Esophagus muscularis mucosa (tissue), 4 donors: ENCODE data around the gene OR56A5. TPM values are rescaled to one million over a fixed set of nuclear protein-coding genes. Genes with fewer than 3 reads are reported as not detected.

Source experiments
- DNase-seq: peaks from one replicate; pipeline ENCODE4 v3.0.0-alpha.2; 2017; ENCODE audit errors: extremely low spot score
- H3K27ac ChIP-seq, 4 donors: fragments of 200-600 bp; sonication (generic); replicated peaks in 1 of 4; 1 replicate in 3 of 4; 2 replicates in 1 of 4; pipeline ENCODE4 v1.5.1; 2016 to 2019; ENCODE audit warnings: mild to moderate bottlenecking in 1 of 4
- H3K27me3 ChIP-seq, 4 donors: fragments of 200-600 bp; sonication (generic); one replicate each; pipeline versions ENCODE4 v1.5.1 to v1.6.0; 2016 to 2019
- H3K36me3 ChIP-seq, 4 donors: fragments of 200-600 bp; sonication (generic); one replicate each; pipeline ENCODE4 v1.5.1; 2016 to 2019
- H3K4me1 ChIP-seq, 4 donors: fragments of 200-600 bp; sonication (generic); one replicate each; pipeline ENCODE4 v1.5.1; 2016 to 2019
- H3K4me3 ChIP-seq, 4 donors: fragments of 200-600 bp; sonication (generic); 1 replicate in 2 of 4; 2 replicates in 2 of 4; pipeline ENCODE4 v1.5.1; 2016 to 2019; ENCODE audit warnings: mild to moderate bottlenecking in 4 of 4, moderate library complexity in 1 of 4
- H3K9me3 ChIP-seq, 4 donors: fragments of 200-600 bp; sonication (generic); 1 replicate in 3 of 4; 2 replicates in 1 of 4; pipeline ENCODE4 v1.5.1; 2016 to 2019
- CTCF ChIP-seq, 3 experiments: fragments of 200-600 bp in 2 of 3; fragments of 450-650 bp in 1 of 3; sonication (generic) in 2 of 3; IDR thresholded peaks; one replicate each; pipeline ENCODE4 v1.5.1; 2017 to 2019; ENCODE audit warnings: antibody characterized with exemption in 3 of 3, mild to moderate bottlenecking in 2 of 3, moderate library complexity in 1 of 3
- EP300 ChIP-seq: sonication (generic); formaldehyde crosslinking; IDR thresholded peaks from one replicate; pipeline ENCODE4 v1.6.1; 2017; ENCODE audit warnings: antibody characterized with exemption
- POLR2A ChIP-seq: fragments of 450-650 bp; IDR thresholded peaks from one replicate; pipeline ENCODE4 v1.6.1; 2017; ENCODE audit warnings: antibody characterized with exemption, moderate library complexity, mild to moderate bottlenecking, low read depth
- POLR2AphosphoS5 ChIP-seq, 2 donors: sonication (generic); formaldehyde crosslinking; IDR thresholded peaks; one replicate each; pipeline ENCODE4 v1.6.1; 2017; ENCODE audit warnings: antibody characterized with exemption in 2 of 2
- WGBS: methylation state at CpG from one replicate; pipeline ENCODE4 v1.1.5; 2018; 5-methylcytosine and 5-hydroxymethylcytosine counted together
- intact Hi-C: fragments of 100-400 bp; cut with DNase I; formaldehyde crosslinking; loops from one replicate; pipeline ENCODE4 v1.15.1; 2023
- total RNA-seq, 4 donors: library from RNA; depleted of rRNA; stranded (reverse); fragments of >200 nt; gene quantifications; one replicate each; pipeline versions ENCODE4 v1.1.0 to v1.2.1, GENCODE V29; 2016

OR56A5 gene
- total RNA-seq: not detected

DNA sequence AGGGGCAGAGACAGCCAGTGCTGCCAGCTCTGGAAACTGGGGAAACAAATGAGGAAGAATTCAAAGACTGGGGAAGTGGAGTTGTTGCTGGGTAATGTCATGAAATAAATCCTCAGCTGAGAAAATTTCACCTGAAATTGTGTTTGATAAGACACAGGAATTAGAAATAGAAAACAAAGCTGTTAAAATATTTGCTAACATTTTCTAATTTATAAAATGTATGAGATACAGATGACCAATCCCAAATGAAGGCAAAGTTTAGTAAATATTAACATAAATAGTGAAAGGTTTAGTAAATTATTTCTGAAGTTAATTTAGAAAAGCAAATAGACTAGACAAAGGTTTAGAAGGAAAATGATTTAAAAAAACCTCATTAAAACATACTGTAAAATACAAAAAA lies at the start of gene OR56A5:
Gene OR56A5 (minus strand): TSS at position 101 of the 400 bp plus-strand sequence. CDS start 0 bp downstream, at position 101.
- H3K27ac ChIP-seq: no peak within 1 kb of the TSS
- no peaks in the 10 kb centered on the region for H3K27me3 ChIP-seq
- TF ChIP-seq EP300 (no peak), POLR2A (no peak), POLR2AphosphoS5 (IDR thresholded peaks at IDR 0.05) (no peak), CTCF (IDR thresholded peaks at IDR 0.05) (no peak)
- H3K4me1 ChIP-seq: no peaks in the 10 kb centered on the region
- H3K36me3 ChIP-seq: no peaks in the 10 kb centered on the region
- no peak for DNase-seq
- H3K4me3 ChIP-seq: no peak within 1 kb of the TSS
- intact Hi-C loops: no loop called here
- peaks cover 0 to 7% (median 4%) of the 10 kb centered on the region in 4 donors for H3K9me3 ChIP-seq

GRCh38 chr11:6013042-6013441 lies 44.7 kb upstream of the OR56A5 start:
- Histone ChIP-seq H3K4me1 (no peaks in the 10 kb centered on the region), H3K4me3 (no peak overlapping the region), H3K27me3 (peaks cover 0 to 23% (median 0%) of the 10 kb centered on the region in 4 donors), H3K36me3 (no peaks in the 10 kb centered on the region), H3K27ac (no peak overlapping the region), H3K9me3 (peaks cover 0 to 11% (median 7%) of the 10 kb centered on the region in 4 donors)
- TF ChIP-seq CTCF (IDR thresholded peaks at IDR 0.05) (no peak), POLR2AphosphoS5 (IDR thresholded peaks at IDR 0.05) (no peak), POLR2A (no peak), EP300 (no peak)
- DNase-seq: no peak
- intact Hi-C loops: no loop called here
- whole genome bisulfite sequencing: 100% methylated on average over 3 of the region's 3 CpGs

- peaks cover 0 to 23% (median 0%) of the 10 kb centered on the region in 4 donors for H3K27me3 ChIP-seq
- TF ChIP-seq EP300 (no peak), CTCF (IDR thresholded peaks at IDR 0.05) (no peak)
- H3K4me1 ChIP-seq: no peaks in the 10 kb centered on the region
- H3K4me3 ChIP-seq: no peak overlapping the region
- H3K27ac ChIP-seq: no peak overlapping the region
- 88% methylated on average over 4 of the region's 4 CpGs for WGBS
- intact Hi-C loops: no loop called here
- no peaks in the 10 kb centered on the region for H3K36me3 ChIP-seq
- DNase-seq: no peak
- H3K9me3 ChIP-seq: peaks cover 0 to 9% (median 6%) of the 10 kb centered on the region in 4 donors
Measured at GRCh38 chr11:6012035-6012668, 43.9 kb upstream of the OR56A5 start.

DNA sequence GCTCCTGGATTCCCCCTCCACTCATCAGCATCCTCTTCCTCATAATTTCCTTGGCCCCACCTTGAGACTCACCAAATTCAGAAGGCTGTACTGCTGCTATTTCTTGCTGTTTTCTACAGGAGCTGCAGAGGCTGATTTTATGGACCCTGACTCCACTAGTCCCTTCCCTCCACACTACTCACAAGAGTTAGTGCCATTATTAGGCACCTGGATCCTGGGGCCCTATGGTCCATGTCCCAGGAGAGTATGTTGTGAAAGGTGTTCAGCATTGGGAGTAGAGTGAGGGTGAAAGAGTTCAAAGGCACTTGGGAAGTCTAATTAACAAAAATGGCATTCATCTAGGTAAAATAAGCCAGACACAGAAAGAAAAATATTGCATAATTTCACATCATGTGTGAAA lies 38.6 kb upstream of the OR56A5 start, which contains the start of gene OR56A4:
Gene OR56A4 (minus strand): TSS at position 101 of the 400 bp plus-strand sequence. CDS start 3,954 bp downstream, outside the sequence.
- intact Hi-C loops: no loop called here
- Histone ChIP-seq H3K27me3 (peaks cover 0 to 5% (median 0%) of the 10 kb centered on the region in 4 donors), H3K9me3 (no peaks in the 10 kb centered on the region), H3K36me3 (no peaks in the 10 kb centered on the region), H3K27ac (no peak within 1 kb of the TSS), H3K4me3 (no peak within 1 kb of the TSS), H3K4me1 (no peaks in the 10 kb centered on the region)
- TF ChIP-seq CTCF (IDR thresholded peaks at IDR 0.05) (no peak), EP300 (no peak), POLR2A (no peak), POLR2AphosphoS5 (IDR thresholded peaks at IDR 0.05) (no peak)
- DNase-seq: no peak

DNA sequence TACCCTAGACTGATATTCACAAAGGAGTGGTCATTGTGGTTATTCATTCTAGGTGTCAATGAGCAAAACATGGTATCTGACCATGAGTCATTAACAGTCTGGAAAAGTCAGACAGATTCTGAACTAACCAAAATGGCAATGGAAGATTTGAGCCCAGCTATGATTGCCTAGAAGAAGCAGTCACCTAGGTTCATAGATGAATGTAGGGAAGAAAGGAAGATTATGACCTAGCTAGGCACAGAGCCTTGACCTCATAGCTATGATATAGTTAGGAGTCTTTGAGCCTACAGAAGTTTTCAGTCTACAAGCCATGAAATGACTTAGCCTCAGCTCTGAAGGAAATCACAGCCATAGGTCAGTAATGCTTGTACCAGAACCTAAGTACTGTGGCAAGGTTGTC lies 38.1 kb upstream of the OR56A5 start:
- Histone ChIP-seq H3K4me1 (no peaks in the 10 kb centered on the region), H3K27me3 (peaks cover 0 to under 1% (median 0%) of the 10 kb centered on the region in 4 donors), H3K27ac (no peak overlapping the region), H3K9me3 (no peaks in the 10 kb centered on the region), H3K36me3 (no peaks in the 10 kb centered on the region), H3K4me3 (no peak overlapping the region)
- TF ChIP-seq POLR2AphosphoS5 (IDR thresholded peaks at IDR 0.05) (no peak), CTCF (IDR thresholded peaks at IDR 0.05) (no peak), EP300 (no peak), POLR2A (no peak)
- intact Hi-C loops: no loop called here
- DNase-seq: no peak
